Liver (tissue), 9 donors: Measurements from ENCODE around the gene HOXD8. TPM values are rescaled to one million over a fixed set of nuclear protein-coding genes. Genes with fewer than 3 reads are reported as not detected.

Experiments used
- DNase-seq: peaks from one replicate; pipeline ENCODE4 v3.0.0-alpha.2; 2017; ENCODE audit warnings: low spot score
- H3K27ac ChIP-seq, 2 donors: one replicate each; pipeline ENCODE4 v1.7.0; 2013; ENCODE audit warnings: inconsistent platforms in 2 of 2, low read length in 2 of 2, control low read depth in 1 of 2, low read depth in 1 of 2, mild to moderate bottlenecking in 1 of 2
- H3K27me3 ChIP-seq, 4 donors: one replicate each; pipeline versions ENCODE4 v1.6.1 to v1.7.0; 2013; ENCODE audit warnings: low read length in 3 of 4, inconsistent platforms in 1 of 4, mild to moderate bottlenecking in 1 of 4, moderate library complexity in 1 of 4; ENCODE audit not compliant: control insufficient read depth in 4 of 4, insufficient read depth in 4 of 4
- H3K36me3 ChIP-seq, 4 donors: one replicate each; pipeline versions ENCODE4 v1.6.1 to v1.7.0; 2013; ENCODE audit warnings: low read length in 3 of 4, mild to moderate bottlenecking in 3 of 4, low read depth in 1 of 4, moderate library complexity in 1 of 4; ENCODE audit not compliant: control insufficient read depth in 4 of 4, insufficient read depth in 3 of 4
- H3K4me1 ChIP-seq, 4 donors: one replicate each; pipeline versions ENCODE4 v1.6.1 to v1.7.0; 2013; ENCODE audit warnings: low read length in 3 of 4, mild to moderate bottlenecking in 3 of 4, moderate library complexity in 1 of 4; ENCODE audit not compliant: control insufficient read depth in 4 of 4, insufficient read depth in 4 of 4
- H3K4me3 ChIP-seq, 3 donors: one replicate each; pipeline versions ENCODE4 v1.6.1 to v1.7.0; 2013; ENCODE audit warnings: low read length in 3 of 3, control low read depth in 1 of 3, low read depth in 1 of 3, mild to moderate bottlenecking in 1 of 3
- H3K9ac ChIP-seq, 2 donors: one replicate each; pipeline ENCODE4 v1.7.0; 2013; ENCODE audit warnings: low read length in 2 of 2, mild to moderate bottlenecking in 2 of 2, moderate library complexity in 2 of 2, control low read depth in 1 of 2, low read depth in 1 of 2
- H3K9me3 ChIP-seq, 4 donors: one replicate each; pipeline versions ENCODE4 v1.6.1 to v1.7.0; 2013; ENCODE audit warnings: low read length in 3 of 4; ENCODE audit not compliant: control insufficient read depth in 4 of 4
- CTCF ChIP-seq: fragments of 150-350 bp; IDR thresholded peaks from 2 replicates; pipeline ENCODE4 v1.5.1; 2017; ENCODE audit warnings: improper control_type of control experiment, low read depth, low read length; ENCODE audit not compliant: missing input control
- FOXA2 ChIP-seq: IDR thresholded peaks from 2 replicates; pipeline ENCODE4 v1.6.1; 2016; ENCODE audit warnings: antibody characterized with exemption
- GABPA ChIP-seq, 2 donors: IDR thresholded peaks in 1 of 2; conservative IDR thresholded peaks in 1 of 2; 2 replicates each; pipeline ENCODE4 v1.6.1; 2016; ENCODE audit warnings: antibody characterized with exemption in 2 of 2, mild to moderate bottlenecking in 1 of 2, moderate library complexity in 1 of 2
- HNF4A ChIP-seq, 2 donors: conservative IDR thresholded peaks; 2 replicates each; pipeline ENCODE4 v1.6.1; 2016; ENCODE audit warnings: antibody characterized with exemption in 2 of 2, mild to moderate bottlenecking in 2 of 2
- HNF4G ChIP-seq: IDR thresholded peaks from 2 replicates; pipeline ENCODE4 v1.6.1; 2016; ENCODE audit warnings: antibody characterized with exemption
- MAX ChIP-seq: IDR thresholded peaks from 2 replicates; pipeline ENCODE4 v1.6.1; 2016; ENCODE audit warnings: antibody characterized with exemption
- NR2F2 ChIP-seq: IDR thresholded peaks from 2 replicates; pipeline ENCODE4 v1.6.1; 2016; ENCODE audit warnings: antibody characterized with exemption
- RAD21 ChIP-seq, 2 donors: IDR thresholded peaks; 2 replicates each; pipeline ENCODE4 v1.6.1; 2016; ENCODE audit warnings: antibody characterized with exemption in 2 of 2, mild to moderate bottlenecking in 2 of 2
- REST ChIP-seq: IDR thresholded peaks from 2 replicates; pipeline ENCODE4 v1.6.1; 2016; ENCODE audit warnings: antibody characterized with exemption, mild to moderate bottlenecking
- RXRA ChIP-seq, 2 donors: IDR thresholded peaks; 2 replicates each; pipeline ENCODE4 v1.6.1; 2017 to 2018; ENCODE audit warnings: antibody characterized with exemption in 2 of 2, mild to moderate bottlenecking in 1 of 2
- SP1 ChIP-seq: IDR thresholded peaks from 2 replicates; pipeline ENCODE4 v1.6.1; 2018; ENCODE audit warnings: antibody characterized with exemption, mild to moderate bottlenecking
- TAF1 ChIP-seq: conservative IDR thresholded peaks from 2 replicates; pipeline ENCODE4 v1.6.1; 2016; ENCODE audit warnings: antibody characterized with exemption, mild to moderate bottlenecking
- YY1 ChIP-seq: IDR thresholded peaks from 2 replicates; pipeline ENCODE4 v1.6.1; 2016; ENCODE audit warnings: antibody characterized with exemption, mild to moderate bottlenecking
- ZBTB33 ChIP-seq: IDR thresholded peaks from 2 replicates; pipeline ENCODE4 v1.6.1; 2016; ENCODE audit warnings: antibody characterized with exemption
- WGBS: extraction: QIAGEN DNeasy Blood & Tissue Kit; methylation state at CpG from one replicate; pipeline ENCODE4 v1.1.7; 2013; 5-methylcytosine and 5-hydroxymethylcytosine counted together
- polyA plus RNA-seq, 2 donors: library from polyadenylated mRNA; stranded (reverse) in 1 of 2; unstranded in 1 of 2; fragments of 200-250 nt in 1 of 2; fragments of >200 nt in 1 of 2; fragmentation: Nextera tagmentation in 1 of 2; extraction: Ambion mirVana in 1 of 2; gene quantifications; one replicate each; pipeline versions ENCODE4 v1.2.1 to v1.2.3, GENCODE V29; 2013 to 2015
- total RNA-seq, 2 donors: library from RNA; depleted of rRNA; stranded (reverse); fragments of >200 nt; gene quantifications; one replicate each; pipeline ENCODE4 v1.2.3, GENCODE V29; 2014
- TF ChIP-seq, protein P1 (sequence below): IDR thresholded peaks from 2 replicates; pipeline ENCODE4 v1.6.1; 2016; ENCODE audit warnings: antibody characterized with exemption
- donor health status: healthy.
- donor health status: healthy.
- donor health status: healthy.
- donor health status: healthy.
- donor health status: healthy.

HOXD8 gene
- total and polyA plus RNA-seq, 4 donors: 0.06 to 0.19 (median 0.08) TPM; not detected in 1

GRCh38 chr2:176173567-176174381, 44.3 kb downstream of the HOXD8 start:
- peaks cover 0 to 16% (median 9%) of the 10 kb centered on the region in 4 donors for H3K4me1 ChIP-seq
- no peak overlapping the region for H3K4me3 ChIP-seq
- WGBS: 13% methylated on average over 7 of the region's 7 CpGs
- no peaks in the 10 kb centered on the region for H3K36me3 ChIP-seq
- H3K9ac ChIP-seq: no peak overlapping the region
- no peak for TF ChIP-seq RXRA (IDR thresholded peaks at IDR 0.05)
- no peak for TF ChIP-seq CTCF
- no peak for TF ChIP-seq RAD21 (IDR thresholded peaks at IDR 0.05)
- no peak for TF ChIP-seq ZBTB33
- no peak for TF ChIP-seq REST
- TF ChIP-seq, protein P1, sequence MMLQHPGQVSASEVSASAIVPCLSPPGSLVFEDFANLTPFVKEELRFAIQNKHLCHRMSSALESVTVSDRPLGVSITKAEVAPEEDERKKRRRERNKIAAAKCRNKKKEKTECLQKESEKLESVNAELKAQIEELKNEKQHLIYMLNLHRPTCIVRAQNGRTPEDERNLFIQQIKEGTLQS: no peak
- no peak for TF ChIP-seq HNF4A (conservative IDR thresholded peaks at IDR 0.05)
- no peak for TF ChIP-seq HNF4G
- TF ChIP-seq MAX: no peak
- no peak for DNase-seq
- peaks cover 8 to 44% (median 25%) of the 10 kb centered on the region in 4 donors for H3K27me3 ChIP-seq
- H3K27ac ChIP-seq: no peak overlapping the region
- H3K9me3 ChIP-seq: peaks cover 0 to 10% (median 0%) of the 10 kb centered on the region in 4 donors

- WGBS: 4% methylated on average over 14 of the region's 14 CpGs
- Histone ChIP-seq H3K4me3 (no peak overlapping the region), H3K4me1 (peaks cover 0 to 16% (median 9%) of the 10 kb centered on the region in 4 donors), H3K27me3 (peaks cover 8 to 42% (median 28%) of the 10 kb centered on the region in 4 donors), H3K9me3 (peaks cover 0 to 10% (median 0%) of the 10 kb centered on the region in 4 donors), H3K36me3 (no peaks in the 10 kb centered on the region), H3K27ac (no peak overlapping the region), H3K9ac (no peak overlapping the region)
- no peak for DNase-seq
- TF ChIP-seq GABPA (IDR thresholded peaks at IDR 0.05 in 1 of 2, conservative IDR thresholded peaks at IDR 0.05 in 1 of 2) (no peak), SP1 (no peak), MAX (no peak), FOXA2 (no peak), TAF1 (no peak), RXRA (IDR thresholded peaks at IDR 0.05) (no peak), NR2F2 (no peak), YY1 (no peak), HNF4A (conservative IDR thresholded peaks at IDR 0.05) (no peak), ZBTB33 (no peak), HNF4G (no peak), CTCF (no peak)
These were observed 44.9 kb downstream of the HOXD8 start for GRCh38 chr2:176174382-176174823.
